Inflammatory macrophage (primary cell): Measurements from ENCODE around the gene FOXP1.
"Not testable (repeated sequence)": the region's sequence is repeated elsewhere in the genome, so short reads cannot be mapped to it uniquely, and the experiment has no call there.

ENCODE experiments used
- DNase-seq, 2 donors: peaks; one replicate each; pipeline ENCODE4 v3.0.0-alpha.2; 2020 to 2022

FOXP1 gene

GRCh38 chr3:71526448-71526847 lies 57.1 kb downstream of the FOXP1 start:
- not testable (repeated sequence) for DNase-seq

GRCh38 chr3:71525391-71525790 lies 58.1 kb downstream of the FOXP1 start:
- DNase-seq = no peak

DNA sequence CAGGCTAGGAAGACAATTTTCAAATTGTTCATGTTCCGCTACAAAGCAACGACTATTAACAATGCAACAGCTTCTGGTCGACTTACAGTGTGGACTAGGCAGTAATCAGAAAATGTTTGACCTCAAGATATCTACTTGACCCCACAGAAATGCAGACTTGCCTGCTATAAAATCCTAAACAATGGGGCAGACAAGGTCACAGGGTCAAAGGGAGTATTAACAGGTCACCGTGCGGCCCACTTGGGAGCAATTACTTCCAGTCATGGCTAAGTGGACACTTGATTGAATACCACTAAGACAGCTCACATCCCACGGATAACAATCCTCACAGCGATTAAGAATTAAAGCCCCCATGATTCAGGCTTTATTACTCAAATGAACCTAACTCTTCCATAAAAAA lies 58.9 kb downstream of the FOXP1 start:
- DNase-seq = no peak

- DNase-seq = no peak
Observed at GRCh38 chr3:71523628-71524027, 59.9 kb downstream of the FOXP1 start.

- no peak for DNase-seq
Observed at GRCh38 chr3:71521940-71522876, 61.3 kb downstream of the FOXP1 start.

- no peak for DNase-seq
Observed at GRCh38 chr3:71521021-71521352, 62.5 kb downstream of the FOXP1 start.

GRCh38 chr3:71520161-71521020 lies 63.1 kb downstream of the FOXP1 start:
- DNase-seq = no peak

DNA sequence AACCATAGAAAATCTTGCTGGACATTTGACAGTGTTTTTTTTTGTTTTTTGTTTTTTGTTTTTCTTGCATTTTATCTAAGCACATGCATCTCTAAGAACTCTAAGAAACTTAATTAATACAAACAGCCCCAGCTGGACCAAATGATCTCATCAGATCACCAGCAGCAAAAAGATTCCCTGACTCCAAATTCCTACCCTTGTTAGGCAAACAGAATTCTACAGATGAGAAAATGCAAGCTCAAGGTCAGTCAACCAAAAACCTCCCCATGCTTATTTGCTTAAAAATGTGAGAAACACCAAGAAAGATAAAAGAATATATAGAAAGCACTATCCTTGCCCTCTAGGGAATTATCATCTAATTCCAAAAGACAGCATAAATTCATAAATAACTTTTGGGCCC lies 65.4 kb downstream of the FOXP1 start:
- DNase-seq = no peak

DNA sequence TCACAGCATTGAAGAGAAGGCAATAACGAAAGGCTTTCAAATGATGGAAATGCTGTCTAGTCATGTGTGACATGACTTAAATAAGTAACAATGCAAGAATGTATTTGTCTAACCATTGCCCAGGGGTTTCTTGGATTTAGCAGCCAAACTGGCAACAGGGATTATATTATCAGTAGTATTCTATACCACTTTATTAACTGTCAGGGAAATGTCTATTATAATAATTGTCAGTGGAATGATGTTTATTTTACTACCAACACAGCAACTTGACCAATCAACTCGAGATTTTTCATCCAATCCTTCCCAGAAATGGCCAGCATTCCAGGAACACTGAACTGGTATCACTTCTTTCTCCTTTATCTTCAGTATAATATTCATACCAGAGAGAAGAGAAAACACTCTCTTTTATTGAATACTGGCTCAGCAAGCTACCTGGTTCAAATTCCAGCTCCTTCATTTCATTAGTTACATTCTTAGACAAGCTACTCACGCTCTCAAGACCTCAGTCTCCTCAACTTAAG lies 66.2 kb downstream of the FOXP1 start:
- no peak for DNase-seq

GRCh38 chr3:71515636-71516365 lies 67.7 kb downstream of the FOXP1 start:
- DNase-seq = peak; percentile 40 to 68

GRCh38 chr3:71514621-71515020 lies 68.9 kb downstream of the FOXP1 start:
- DNase-seq = no peak

- DNase-seq = no peak
Observed at GRCh38 chr3:71513515-71513914, 70.0 kb downstream of the FOXP1 start.

DNA sequence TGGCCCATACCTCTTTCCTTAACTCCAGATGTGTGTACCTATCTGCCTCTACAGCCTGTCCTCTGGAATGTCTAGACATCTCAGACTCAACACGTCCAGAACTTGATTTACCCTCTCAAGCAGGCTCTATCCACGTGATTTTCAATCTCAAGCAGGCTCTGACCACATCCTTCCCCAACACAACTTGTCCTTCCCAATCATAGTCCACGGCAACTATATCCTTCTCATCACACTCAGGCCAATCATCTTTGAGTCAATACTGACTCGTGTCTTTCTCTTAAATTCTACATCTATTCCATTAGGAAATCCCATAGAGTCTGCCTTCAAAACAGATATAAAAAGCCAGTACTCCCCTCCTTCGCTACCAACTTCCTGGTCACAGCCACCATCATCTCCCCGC lies 70.4 kb downstream of the FOXP1 start:
- DNase-seq = no peak

- DNase-seq = peak in 1 of 2 donors; percentile 28
Observed at GRCh38 chr3:71512544-71512943, 71.0 kb downstream of the FOXP1 start.

DNA sequence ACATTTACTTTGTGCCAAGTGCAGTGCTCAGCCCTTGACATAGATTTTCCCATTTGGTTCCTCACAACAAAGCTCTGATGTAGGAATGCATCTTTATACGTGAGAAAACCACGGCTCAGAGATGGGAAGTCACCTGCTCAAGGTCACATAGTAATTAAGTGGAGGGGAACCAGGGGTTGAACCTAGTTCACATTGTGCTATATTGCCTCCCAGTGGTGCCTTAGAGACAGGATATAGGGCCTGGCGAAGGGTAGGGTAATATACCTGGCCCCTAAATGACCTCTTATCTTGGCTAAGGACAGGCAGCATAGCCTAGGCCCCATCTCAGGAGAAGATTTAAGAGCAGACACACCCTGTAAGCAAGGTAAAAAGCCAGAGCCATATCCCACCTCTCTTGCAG lies 71.5 kb downstream of the FOXP1 start:
- no peak for DNase-seq

DNA sequence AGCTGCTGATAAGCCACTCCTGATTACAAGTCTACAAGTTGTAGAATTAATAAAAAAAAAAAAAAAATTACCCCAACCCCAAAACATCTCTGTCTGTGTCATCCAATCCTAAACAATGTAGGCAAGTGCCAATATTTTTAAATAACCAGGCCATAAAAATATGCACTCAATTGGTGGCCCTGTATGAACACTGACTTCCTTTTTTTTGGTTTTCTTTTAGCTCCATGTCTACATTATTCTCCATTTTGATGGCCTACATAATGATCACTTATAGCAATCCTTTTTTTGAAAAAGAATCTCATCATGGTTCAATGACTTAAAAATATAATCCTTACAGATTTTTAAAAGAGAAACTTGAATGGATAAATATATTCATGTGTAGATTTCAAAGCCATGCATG lies 72.1 kb downstream of the FOXP1 start:
- no peak for DNase-seq

DNA sequence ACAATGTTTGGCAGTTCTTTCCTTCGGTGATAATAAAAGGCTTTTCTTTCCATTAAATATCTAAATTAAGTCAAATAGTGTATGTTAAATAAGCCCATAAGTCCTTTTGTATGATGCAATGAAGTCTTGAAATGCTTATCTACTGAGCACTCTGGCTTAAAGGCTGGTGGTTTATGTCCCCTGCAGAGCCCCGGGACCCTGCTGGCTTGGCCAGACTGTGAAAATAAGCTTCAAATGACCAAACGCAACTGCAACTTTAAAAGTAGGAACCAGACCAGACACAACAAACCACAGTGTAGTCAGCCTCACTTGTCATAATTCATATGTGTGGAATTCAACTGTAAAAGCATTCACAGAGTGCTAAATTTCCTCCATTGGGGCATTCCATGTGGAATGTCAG lies 72.5 kb downstream of the FOXP1 start:
- DNase-seq = peak; percentile 16 to 35

GRCh38 chr3:71510510-71510909 lies 73.0 kb downstream of the FOXP1 start:
- DNase-seq = no peak

GRCh38 chr3:71509066-71509465 lies 74.5 kb downstream of the FOXP1 start:
- DNase-seq = no peak

- no peak for DNase-seq
Observed at GRCh38 chr3:71505767-71506350, 77.7 kb downstream of the FOXP1 start.

DNA sequence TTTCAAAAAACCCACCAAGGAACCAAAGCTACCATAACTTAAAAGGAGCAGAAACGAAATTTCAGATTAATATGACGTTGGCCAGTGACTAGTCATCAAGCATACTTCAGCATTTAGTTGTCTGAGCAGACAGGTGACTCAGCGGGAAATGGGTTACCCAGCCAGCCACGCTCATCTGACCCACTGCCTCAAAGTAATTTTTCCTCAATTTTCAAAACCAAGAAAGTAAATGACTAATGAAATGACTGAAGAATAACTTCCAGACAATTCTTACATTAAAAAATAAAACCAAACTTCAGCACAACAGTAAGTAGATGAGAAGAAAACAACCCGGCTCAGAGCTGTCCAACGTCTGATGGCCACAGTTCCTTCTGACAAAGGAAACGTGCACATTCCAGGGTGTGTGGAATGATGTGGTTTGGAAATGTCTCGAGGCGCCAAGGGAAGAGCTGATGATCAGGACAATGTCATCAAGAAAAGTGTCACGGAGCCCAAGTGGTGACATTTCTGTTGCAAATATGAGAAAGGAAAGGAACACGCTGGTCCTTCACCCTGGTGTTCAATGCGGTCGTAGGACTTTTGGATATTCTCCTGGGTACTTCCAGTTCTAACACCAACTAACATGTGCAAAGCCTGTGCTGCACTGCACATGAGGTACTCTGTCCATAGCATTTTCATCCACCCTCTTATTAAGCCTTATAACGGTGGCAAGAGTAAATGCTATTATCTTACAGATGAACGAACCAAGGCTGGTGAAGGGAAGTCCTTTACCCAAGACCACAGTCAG lies 79.1 kb downstream of the FOXP1 start:
- peak; percentile 6 to 48 for DNase-seq
